H1 (cell line): ENCODE data around the gene HUWE1. TPM values are rescaled to one million over a fixed set of nuclear protein-coding genes. Genes with fewer than 3 reads are reported as not detected.

Experiments used
- CTCF ChIA-PET: fragments of 300-600 bp; sonication (Branson Sonifier 250); formaldehyde crosslinking; loops from one replicate; lab custom pipeline; 2021; ENCODE audit not compliant: partially characterized antibody; lab: Charles Lee
- POLR2A ChIA-PET: fragments of 300-600 bp; sonication (Branson Sonifier 250); formaldehyde crosslinking; loops from one replicate; lab custom pipeline; 2021; ENCODE audit warnings: inconsistent platforms; ENCODE audit not compliant: partially characterized antibody; lab: Charles Lee
- DNase-seq, 2 experiments: peaks; one replicate each; pipeline versions ENCODE4 v3.0.0 to v3.0.0-alpha.2; 2010 to 2022; ENCODE audit warnings: low spot score in 2 of 2, low read depth in 1 of 2, mixed read lengths in 1 of 2
- FAIRE-seq: peaks from 2 replicates; lab custom pipeline; 2011; peaks lifted over from hg19 to GRCh38; lab: Jason Lieb, UNC
- H2AFZ ChIP-seq: 2 replicates; pipeline ENCODE4 v1.8.1; 2012; ENCODE audit warnings: low read length, inconsistent platforms
- H2AK5ac ChIP-seq: 2 replicates; pipeline ENCODE4 v1.6.1; 2013; ENCODE audit warnings: low read depth, low read length
- H2BK120ac ChIP-seq: replicated peaks from 2 replicates; pipeline ENCODE3; 2013; ENCODE audit warnings: low read depth, low read length, inconsistent platforms
- H2BK12ac ChIP-seq: 2 replicates; pipeline ENCODE4 v1.6.1; 2013; ENCODE audit warnings: low read depth, low read length
- H2BK15ac ChIP-seq: 2 replicates; pipeline ENCODE4 v1.6.1; 2013; ENCODE audit warnings: low read length
- H2BK20ac ChIP-seq: 2 replicates; pipeline ENCODE4 v1.6.1; 2013; ENCODE audit warnings: low read length
- H2BK5ac ChIP-seq: 2 replicates; pipeline ENCODE4 v1.6.1; 2013; ENCODE audit warnings: low read depth, low read length
- H3K14ac ChIP-seq: 2 replicates; pipeline ENCODE4 v1.6.1; 2013; ENCODE audit warnings: inconsistent platforms; ENCODE audit not compliant: insufficient read length
- H3K18ac ChIP-seq: 2 replicates; pipeline ENCODE4 v1.6.1; 2013; ENCODE audit warnings: low read length; ENCODE audit errors: extremely low read depth
- H3K23ac ChIP-seq: 2 replicates; pipeline ENCODE4 v1.6.1; 2013; ENCODE audit warnings: inconsistent platforms; ENCODE audit not compliant: insufficient read length
- H3K23me2 ChIP-seq: 2 replicates; pipeline ENCODE4 v1.6.1; 2013; ENCODE audit warnings: low read depth, low read length
- H3K27ac ChIP-seq: 2 replicates; pipeline ENCODE4 v1.6.1; 2011; ENCODE audit warnings: low read depth, low read length, inconsistent platforms
- H3K27me3 ChIP-seq, 4 experiments: replicated peaks in 1 of 4; 1 replicate in 1 of 4; 2 replicates in 3 of 4; pipeline versions ENCODE4 v1.6.1 to v1.8.1; 2011 to 2013; ENCODE audit warnings: low read length in 3 of 4, mild to moderate bottlenecking in 3 of 4, inconsistent platforms in 2 of 4, mixed read lengths in 2 of 4, moderate library complexity in 1 of 4; ENCODE audit not compliant: control insufficient read depth in 3 of 4, insufficient read depth in 3 of 4; ENCODE audit errors: extremely low read depth in 1 of 4
- H3K36me3 ChIP-seq, 4 experiments: 2 replicates each; pipeline versions ENCODE4 v1.6.1 to v1.8.1; 2011 to 2013; ENCODE audit warnings: mild to moderate bottlenecking in 4 of 4, low read length in 3 of 4, moderate library complexity in 2 of 4, control low read depth in 1 of 4, inconsistent platforms in 1 of 4; ENCODE audit not compliant: insufficient read depth in 4 of 4, control insufficient read depth in 2 of 4
- H3K4ac ChIP-seq: replicated peaks from 2 replicates; pipeline ENCODE3; 2013; ENCODE audit warnings: low read length, low read depth, mixed read lengths, inconsistent platforms; ENCODE audit not compliant: insufficient read length
- H3K4me1 ChIP-seq, 4 experiments: replicated peaks in 1 of 4; 1 replicate in 1 of 4; 2 replicates in 3 of 4; pipeline versions ENCODE4 v1.6.1 to v1.8.1; 2011 to 2013; ENCODE audit warnings: low read length in 3 of 4, inconsistent platforms in 2 of 4, mixed read lengths in 1 of 4; ENCODE audit not compliant: insufficient read depth in 4 of 4, control insufficient read depth in 3 of 4
- H3K4me2 ChIP-seq, 2 experiments: 2 replicates each; pipeline versions ENCODE4 v1.6.1 to v1.8.1; 2011 to 2013; ENCODE audit warnings: low read depth in 2 of 2, low read length in 2 of 2, control low read depth in 1 of 2, inconsistent platforms in 1 of 2, mild to moderate bottlenecking in 1 of 2; ENCODE audit not compliant: insufficient read depth in 1 of 2
- H3K4me3 ChIP-seq, 4 experiments: fragments of 200-600, 300-600 bp in 1 of 4; sonication (generic), shearing (Covaris generic), sonication (Bioruptor Twin) in 1 of 4; 2 replicates each; pipeline versions ENCODE4 v1.5.1 to v1.8.1; 2011 to 2016; ENCODE audit warnings: low read length in 4 of 4, low read depth in 3 of 4, control low read depth in 2 of 4, inconsistent platforms in 2 of 4, mild to moderate bottlenecking in 2 of 4, mixed read lengths in 1 of 4, moderate library complexity in 1 of 4; ENCODE audit not compliant: insufficient read depth in 2 of 4; ENCODE audit errors: extremely low read depth in 1 of 4
- H3K56ac ChIP-seq: replicated peaks from 2 replicates; pipeline ENCODE3; 2013; ENCODE audit warnings: low read depth, mild to moderate bottlenecking, mixed read lengths, low read length, inconsistent platforms; ENCODE audit not compliant: insufficient read length
- H3K79me1 ChIP-seq: 2 replicates; pipeline ENCODE4 v1.6.1; 2013; ENCODE audit warnings: low read depth, low read length, control low read depth
- H3K79me2 ChIP-seq, 2 experiments: 2 replicates each; pipeline versions ENCODE4 v1.6.1 to v1.8.1; 2012 to 2013; ENCODE audit warnings: low read length in 2 of 2, mild to moderate bottlenecking in 2 of 2, inconsistent platforms in 1 of 2; ENCODE audit not compliant: insufficient read depth in 2 of 2, control insufficient read depth in 1 of 2
- H3K9ac ChIP-seq, 4 experiments: replicated peaks in 1 of 4; 1 replicate in 1 of 4; 2 replicates in 3 of 4; pipeline versions ENCODE4 v1.6.1 to v1.8.1; 2011 to 2013; ENCODE audit warnings: low read depth in 3 of 4, low read length in 3 of 4, control low read depth in 2 of 4, mild to moderate bottlenecking in 2 of 4, moderate library complexity in 2 of 4, inconsistent platforms in 1 of 4; ENCODE audit errors: extremely low read depth in 1 of 4
- H3K9me3 ChIP-seq, 2 experiments: 2 replicates each; pipeline versions ENCODE4 v1.6.1 to v1.8.1; 2012 to 2013; ENCODE audit warnings: mild to moderate bottlenecking in 2 of 2, moderate library complexity in 2 of 2, control low read depth in 1 of 2, inconsistent platforms in 1 of 2, low read depth in 1 of 2, low read length in 1 of 2, mixed read lengths in 1 of 2; ENCODE audit not compliant: insufficient read depth in 2 of 2
- H4K20me1 ChIP-seq, 2 experiments: replicated peaks in 1 of 2; 2 replicates each; pipeline versions ENCODE3 to v1.8.1; 2011 to 2013; ENCODE audit warnings: inconsistent platforms in 2 of 2, low read length in 2 of 2, mild to moderate bottlenecking in 1 of 2; ENCODE audit not compliant: insufficient read depth in 2 of 2, control insufficient read depth in 1 of 2
- H4K5ac ChIP-seq: 2 replicates; pipeline ENCODE4 v1.6.1; 2013; ENCODE audit warnings: low read length, low read depth, mixed read lengths, inconsistent platforms; ENCODE audit not compliant: insufficient read length
- H4K8ac ChIP-seq: 2 replicates; pipeline ENCODE4 v1.8.0; 2013; ENCODE audit warnings: mild to moderate bottlenecking, moderate library complexity, low read length, inconsistent platforms; ENCODE audit not compliant: insufficient read depth; ENCODE audit errors: extremely low read depth
- H4K91ac ChIP-seq: replicated peaks from 2 replicates; pipeline ENCODE3; 2013; ENCODE audit warnings: low read length, mixed read lengths, inconsistent platforms; ENCODE audit not compliant: insufficient read length
- EP300 ChIP-seq, 2 experiments: IDR thresholded peaks; 1 replicate in 1 of 2; 2 replicates in 1 of 2; pipeline ENCODE4 v1.6.1; 2011 to 2012; ENCODE audit warnings: low read depth in 2 of 2, low read length in 2 of 2, mild to moderate bottlenecking in 2 of 2, borderline replicate concordance in 1 of 2, inconsistent platforms in 1 of 2, moderate library complexity in 1 of 2
- SIN3A ChIP-seq, 2 experiments: IDR thresholded peaks in 1 of 2; conservative IDR thresholded peaks in 1 of 2; 2 replicates each; pipeline ENCODE4 v1.6.1; 2011 to 2012; ENCODE audit warnings: low read length in 2 of 2, improper control_type of control experiment in 1 of 2, low read depth in 1 of 2, mild to moderate bottlenecking in 1 of 2
- TCF12 ChIP-seq: IDR thresholded peaks from 2 replicates; pipeline ENCODE4 v1.6.1; 2011; ENCODE audit warnings: low read depth, mild to moderate bottlenecking, low read length
- WGBS, 2 experiments: shearing (Covaris generic) in 1 of 2; methylation state at CpG; one replicate each; pipeline versions ENCODE4 v1.1.6 to v1.1.7; 2013 to 2015; ENCODE audit warnings: low lambda C conversion rate in 2 of 2, mixed read lengths in 2 of 2, inconsistent platforms in 1 of 2, low coverage in 1 of 2, missing lambda C conversion rate in 1 of 2; ENCODE audit not compliant: insufficient replicate concordance in 2 of 2, insufficient coverage in 1 of 2, insufficient read length in 1 of 2; ENCODE audit errors: extremely low coverage in 1 of 2, missing lambda C conversion rate in 1 of 2; 5-methylcytosine and 5-hydroxymethylcytosine counted together
- polyA plus RNA-seq, 7 experiments: library from polyadenylated mRNA; depleted of rRNA in 3 of 7; stranded (reverse) in 5 of 7; unstranded in 2 of 7; fragments of >200 nt in 5 of 7; fragments of 200-250 nt in 2 of 7; gene quantifications; 1 replicate in 5 of 7; 2 replicates in 1 of 7; 4 replicates in 1 of 7; pipeline versions ENCODE4 v1.2.1 to v1.2.3, GENCODE V29; 2011 to 2013; ENCODE audit warnings: missing spikeins in 2 of 7, mixed read lengths in 2 of 7
- total RNA-seq: library from RNA; stranded (reverse); fragmentation: NEBNext Ultra II Directional; extraction: Animal tissue kit (Norgen Biotek cat#: 25700); gene quantifications from 2 replicates; pipeline ENCODE4 v1.2.1, GENCODE V29; 2021

Gene HUWE1
- total and polyA plus RNA-seq, 2 of the 8 experiments (the other 6 are each of a cell fraction or from before 2014, with no cell fraction given), result 114 to 252 TPM

DNA sequence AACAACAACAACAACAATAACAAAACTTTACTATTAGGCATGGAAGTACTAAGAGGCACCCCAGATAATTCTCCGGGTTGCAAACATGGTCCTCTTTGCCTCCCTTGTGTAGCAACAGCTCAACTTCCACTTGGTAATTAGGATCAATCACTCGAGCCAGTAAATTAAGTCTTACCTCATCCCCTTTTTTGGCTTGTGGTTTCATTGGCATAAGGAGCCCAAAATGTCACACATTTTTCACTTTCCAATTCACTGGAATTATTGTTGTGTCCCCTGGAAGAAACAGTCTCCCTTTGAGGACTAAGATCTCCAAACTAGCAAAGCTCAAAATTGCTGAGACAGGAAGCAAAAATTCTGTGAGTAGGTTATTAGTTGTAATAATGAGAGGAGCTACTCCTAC, 203.1 kb downstream of the HUWE1 start:
- FAIRE-seq, result no peak
- no peak for TF ChIP-seq EP300 (IDR thresholded peaks at IDR 0.05; ENCODE audit: borderline replicate concordance in 1 of 2, low read depth in 2 of 2, low read length in 2 of 2)
- TF ChIP-seq TCF12, result no peak
- TF ChIP-seq SIN3A (conservative IDR thresholded peaks at IDR 0.05 in 1 of 2, IDR thresholded peaks at IDR 0.05 in 1 of 2; ENCODE audit: low read depth in 1 of 2, low read length in 2 of 2), result no peak

More for the DNA sequence above, 203.1 kb downstream of the HUWE1 start:
- no peak overlapping the region for H4K8ac ChIP-seq
- no peak overlapping the region for H3K23ac ChIP-seq
- no peaks in the 10 kb centered on the region for H3K9me3 ChIP-seq
- H3K56ac ChIP-seq, result no peak overlapping the region
- no peak overlapping the region for H3K27ac ChIP-seq
- H3K36me3 ChIP-seq, result no peaks in the 10 kb centered on the region
- no peak overlapping the region for H3K9ac ChIP-seq
- H3K4ac ChIP-seq, result no peak overlapping the region
- no peak overlapping the region for H2BK20ac ChIP-seq
- H3K4me1 ChIP-seq, result peaks cover 0 to 3% (median 0%) of the 10 kb centered on the region in 4 experiments; a peak in 4 of 7 replicates
- no peak overlapping the region for H2BK15ac ChIP-seq
- H3K79me1 ChIP-seq, result no peaks in the 10 kb centered on the region
- H3K23me2 ChIP-seq, result no peaks in the 10 kb centered on the region
- H4K20me1 ChIP-seq, result no peaks in the 10 kb centered on the region
- no peak overlapping the region for H2BK5ac ChIP-seq
- no peak overlapping the region for H2BK120ac ChIP-seq
- no peak for DNase-seq
- no peak overlapping the region for H2BK12ac ChIP-seq
- H2AK5ac ChIP-seq, result no peak overlapping the region
- ChIA-PET CTCF (interaction anchor here (1.8 kb wide), 1 partner anchor 40 kb away, joined by 3 read pairs; no protein-coding TSS in a partner anchor), POLR2A (no interaction called here)
- 91% methylated on average over 2 of the region's 2 CpGs; no CpG with 5 or more reads in 1 of the 2 experiments for WGBS, 2 experiments
- no peak overlapping the region for H2AFZ ChIP-seq
- no peak overlapping the region for H4K5ac ChIP-seq
- no peaks in the 10 kb centered on the region for H3K27me3 ChIP-seq
- H4K91ac ChIP-seq, result no peak overlapping the region
- H3K18ac ChIP-seq, result no peak overlapping the region
- H3K79me2 ChIP-seq, result no peaks in the 10 kb centered on the region
- no peak overlapping the region for H3K4me3 ChIP-seq
- no peak overlapping the region for H3K14ac ChIP-seq
- H3K4me2 ChIP-seq, result no peak overlapping the region
